HepG2 (cell line): ENCODE measurements around the gene GPC3. TPM values are rescaled to one million over a fixed set of nuclear protein-coding genes. Genes with fewer than 3 reads are reported as not detected.
A peak's percentile ranks its signal among the peaks of the same experiment; 100 is the strongest.

Experiments
- GABPA ChIP-seq, 2 experiments: IDR thresholded peaks; 2 replicates each; pipeline ENCODE4 v1.6.1; 2011 to 2016; ENCODE audit warnings: low read depth in 2 of 2, low read length in 1 of 2, missing biosample characterization in 1 of 2, missing genetic modification characterization in 1 of 2
- HCFC1 ChIP-seq: fragments of 150-350 bp; IDR thresholded peaks from 2 replicates; pipeline ENCODE4 v1.6.1; 2014; ENCODE audit warnings: low read depth, low read length
- MEIS2 ChIP-seq: sonication (generic); formaldehyde crosslinking; IDR thresholded peaks from 2 replicates; pipeline ENCODE4 v1.9.0; 2021; ENCODE audit warnings: mild to moderate bottlenecking, missing genetic modification reagents
- RBFOX2 ChIP-seq: fragments of 200-400 bp; formaldehyde crosslinking; IDR thresholded peaks from 2 replicates; pipeline ENCODE4 v1.6.1; 2017; ENCODE audit warnings: low read depth, mild to moderate bottlenecking, low read length
- RORA ChIP-seq: sonication (generic); formaldehyde crosslinking; IDR thresholded peaks from 2 replicates; pipeline ENCODE4 v1.5.0; 2020; ENCODE audit warnings: mild to moderate bottlenecking, missing genetic modification reagents, moderate library complexity
- SAP130 ChIP-seq: IDR thresholded peaks from 2 replicates; pipeline ENCODE4 v1.6.1; 2016; ENCODE audit warnings: low read depth
- SPEN ChIP-seq: sonication (generic); formaldehyde crosslinking; IDR thresholded peaks from 2 replicates; pipeline ENCODE4 v1.5.1; 2020; ENCODE audit warnings: low read depth, mild to moderate bottlenecking, missing genetic modification reagents
- ZBTB20 ChIP-seq: sonication (generic); formaldehyde crosslinking; IDR thresholded peaks from 2 replicates; pipeline ENCODE4 v1.8.1; 2023; ENCODE audit warnings: missing genetic modification reagents, low read depth, mild to moderate bottlenecking, borderline replicate concordance
- ZNF530 ChIP-seq: sonication (generic); formaldehyde crosslinking; IDR thresholded peaks from 2 replicates; pipeline ENCODE4 v1.5.0; 2020; ENCODE audit warnings: low read depth, mild to moderate bottlenecking, missing genetic modification reagents
- ZNF678 ChIP-seq: sonication (generic); formaldehyde crosslinking; IDR thresholded peaks from 2 replicates; pipeline ENCODE4 v1.4.0; 2020; ENCODE audit warnings: mild to moderate bottlenecking, missing genetic modification reagents
- polyA plus RNA-seq, 8 experiments: library from polyadenylated mRNA; depleted of rRNA in 3 of 8; stranded (reverse) in 7 of 8; unstranded in 1 of 8; fragments of >200 nt; fragmentation: Illumina TruSeq in 4 of 8; extraction: Trizol in 4 of 8; gene quantifications; 2 replicates each; pipeline versions ENCODE4 v1.2.1 to v1.2.3, GENCODE V29; 2011 to 2016; ENCODE audit warnings: low read depth in 4 of 8, missing spikeins in 1 of 8, mixed read lengths in 1 of 8; ENCODE audit not compliant: insufficient read depth in 1 of 8
- total RNA-seq, 5 experiments: library from RNA; depleted of rRNA; stranded (reverse); fragments of >200 nt; fragmentation: Illumina TruSeq; extraction: Trizol; gene quantifications; 2 replicates each; pipeline ENCODE4 v1.2.3, GENCODE V29; 2016; ENCODE audit warnings: low read depth in 1 of 5
- TF ChIP-seq, protein P1 (sequence below): sonication (generic); formaldehyde crosslinking; IDR thresholded peaks from 2 replicates; pipeline ENCODE4 v1.4.0; 2020; ENCODE audit warnings: missing genetic modification reagents
- TF ChIP-seq, protein P2 (sequence below), 2 experiments: fragments of 450-650 bp in 1 of 2; sonication (generic) in 1 of 2; formaldehyde crosslinking in 1 of 2; IDR thresholded peaks; 2 replicates each; pipeline versions ENCODE4 v1.6.1 to v1.8.0; 2016 to 2022; ENCODE audit warnings: antibody characterized with exemption in 1 of 2, mild to moderate bottlenecking in 1 of 2, missing genetic modification reagents in 1 of 2
- TF ChIP-seq, protein P3 (sequence below): sonication (generic); formaldehyde crosslinking; IDR thresholded peaks from 2 replicates; pipeline ENCODE4 v1.4.0; 2020; ENCODE audit warnings: missing genetic modification reagents, mild to moderate bottlenecking, borderline replicate concordance

Gene GPC3
- total and polyA plus RNA-seq, 2 of the 13 experiments (the other 11 are each of a cell fraction or from before 2014, with no cell fraction given), result 1,799 to 3,263 TPM

DNA sequence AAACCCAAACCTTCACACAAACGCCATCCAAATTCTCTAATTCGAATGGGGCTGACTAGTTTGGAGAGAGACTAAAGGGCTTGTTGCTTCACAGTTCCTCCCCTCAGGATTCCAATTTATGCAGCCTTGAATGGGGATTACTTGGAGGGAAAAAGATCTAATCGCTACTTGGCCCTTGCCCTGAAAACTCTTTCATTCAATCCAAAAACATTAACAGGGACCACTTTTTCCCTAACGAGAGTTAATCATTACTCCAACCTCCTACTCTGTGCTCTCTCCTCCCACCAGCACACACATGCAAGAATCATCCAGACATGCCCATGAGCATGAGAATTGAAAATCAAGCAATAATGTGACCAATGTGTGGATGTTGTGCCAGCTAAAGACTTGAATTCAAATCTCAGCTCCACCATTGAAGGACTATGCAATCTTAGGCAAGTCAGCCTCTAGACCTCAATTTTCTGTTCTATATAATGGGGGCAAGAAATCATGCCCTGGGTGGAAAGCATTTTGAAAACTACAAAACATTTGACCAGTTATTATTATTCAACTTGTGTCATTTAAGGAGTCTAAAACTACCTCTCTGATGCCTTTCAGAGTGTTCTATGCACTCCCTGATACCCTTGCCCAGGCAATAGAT lies 34.3 kb upstream of the GPC3 start (continued):
- TF ChIP-seq, protein P1, sequence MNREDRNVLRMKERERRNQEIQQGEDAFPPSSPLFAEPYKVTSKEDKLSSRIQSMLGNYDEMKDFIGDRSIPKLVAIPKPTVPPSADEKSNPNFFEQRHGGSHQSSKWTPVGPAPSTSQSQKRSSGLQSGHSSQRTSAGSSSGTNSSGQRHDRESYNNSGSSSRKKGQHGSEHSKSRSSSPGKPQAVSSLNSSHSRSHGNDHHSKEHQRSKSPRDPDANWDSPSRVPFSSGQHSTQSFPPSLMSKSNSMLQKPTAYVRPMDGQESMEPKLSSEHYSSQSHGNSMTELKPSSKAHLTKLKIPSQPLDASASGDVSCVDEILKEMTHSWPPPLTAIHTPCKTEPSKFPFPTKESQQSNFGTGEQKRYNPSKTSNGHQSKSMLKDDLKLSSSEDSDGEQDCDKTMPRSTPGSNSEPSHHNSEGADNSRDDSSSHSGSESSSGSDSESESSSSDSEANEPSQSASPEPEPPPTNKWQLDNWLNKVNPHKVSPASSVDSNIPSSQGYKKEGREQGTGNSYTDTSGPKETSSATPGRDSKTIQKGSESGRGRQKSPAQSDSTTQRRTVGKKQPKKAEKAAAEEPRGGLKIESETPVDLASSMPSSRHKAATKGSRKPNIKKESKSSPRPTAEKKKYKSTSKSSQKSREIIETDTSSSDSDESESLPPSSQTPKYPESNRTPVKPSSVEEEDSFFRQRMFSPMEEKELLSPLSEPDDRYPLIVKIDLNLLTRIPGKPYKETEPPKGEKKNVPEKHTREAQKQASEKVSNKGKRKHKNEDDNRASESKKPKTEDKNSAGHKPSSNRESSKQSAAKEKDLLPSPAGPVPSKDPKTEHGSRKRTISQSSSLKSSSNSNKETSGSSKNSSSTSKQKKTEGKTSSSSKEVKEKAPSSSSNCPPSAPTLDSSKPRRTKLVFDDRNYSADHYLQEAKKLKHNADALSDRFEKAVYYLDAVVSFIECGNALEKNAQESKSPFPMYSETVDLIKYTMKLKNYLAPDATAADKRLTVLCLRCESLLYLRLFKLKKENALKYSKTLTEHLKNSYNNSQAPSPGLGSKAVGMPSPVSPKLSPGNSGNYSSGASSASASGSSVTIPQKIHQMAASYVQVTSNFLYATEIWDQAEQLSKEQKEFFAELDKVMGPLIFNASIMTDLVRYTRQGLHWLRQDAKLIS (CRISPR knock-in tag), result no peak
- TF ChIP-seq, protein P2, sequence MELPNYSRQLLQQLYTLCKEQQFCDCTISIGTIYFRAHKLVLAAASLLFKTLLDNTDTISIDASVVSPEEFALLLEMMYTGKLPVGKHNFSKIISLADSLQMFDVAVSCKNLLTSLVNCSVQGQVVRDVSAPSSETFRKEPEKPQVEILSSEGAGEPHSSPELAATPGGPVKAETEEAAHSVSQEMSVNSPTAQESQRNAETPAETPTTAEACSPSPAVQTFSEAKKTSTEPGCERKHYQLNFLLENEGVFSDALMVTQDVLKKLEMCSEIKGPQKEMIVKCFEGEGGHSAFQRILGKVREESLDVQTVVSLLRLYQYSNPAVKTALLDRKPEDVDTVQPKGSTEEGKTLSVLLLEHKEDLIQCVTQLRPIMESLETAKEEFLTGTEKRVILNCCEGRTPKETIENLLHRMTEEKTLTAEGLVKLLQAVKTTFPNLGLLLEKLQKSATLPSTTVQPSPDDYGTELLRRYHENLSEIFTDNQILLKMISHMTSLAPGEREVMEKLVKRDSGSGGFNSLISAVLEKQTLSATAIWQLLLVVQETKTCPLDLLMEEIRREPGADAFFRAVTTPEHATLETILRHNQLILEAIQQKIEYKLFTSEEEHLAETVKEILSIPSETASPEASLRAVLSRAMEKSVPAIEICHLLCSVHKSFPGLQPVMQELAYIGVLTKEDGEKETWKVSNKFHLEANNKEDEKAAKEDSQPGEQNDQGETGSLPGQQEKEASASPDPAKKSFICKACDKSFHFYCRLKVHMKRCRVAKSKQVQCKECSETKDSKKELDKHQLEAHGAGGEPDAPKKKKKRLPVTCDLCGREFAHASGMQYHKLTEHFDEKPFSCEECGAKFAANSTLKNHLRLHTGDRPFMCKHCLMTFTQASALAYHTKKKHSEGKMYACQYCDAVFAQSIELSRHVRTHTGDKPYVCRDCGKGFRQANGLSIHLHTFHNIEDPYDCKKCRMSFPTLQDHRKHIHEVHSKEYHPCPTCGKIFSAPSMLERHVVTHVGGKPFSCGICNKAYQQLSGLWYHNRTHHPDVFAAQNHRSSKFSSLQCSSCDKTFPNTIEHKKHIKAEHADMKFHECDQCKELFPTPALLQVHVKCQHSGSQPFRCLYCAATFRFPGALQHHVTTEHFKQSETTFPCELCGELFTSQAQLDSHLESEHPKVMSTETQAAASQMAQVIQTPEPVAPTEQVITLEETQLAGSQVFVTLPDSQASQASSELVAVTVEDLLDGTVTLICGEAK (IDR thresholded peaks at IDR 0.05), result no peak
- TF ChIP-seq, protein P2 (CRISPR knock-in tag; IDR thresholded peaks at IDR 0.05), result no peak
- TF ChIP-seq ZBTB20 (CRISPR knock-in tag) (no peak), SAP130 (CRISPR knock-in tag) (peak; percentile 20; the same call in 1 of the 2 replicates), GABPA (IDR thresholded peaks at IDR 0.05; ENCODE audit: low read depth, low read length) (no peak), GABPA (CRISPR knock-in tag; IDR thresholded peaks at IDR 0.05; ENCODE audit: low read depth) (no peak), ZNF678 (CRISPR knock-in tag) (no peak), RORA (CRISPR knock-in tag) (no peak), ZNF530 (no peak), RBFOX2 (no peak), HCFC1 (no peak), SPEN (peak; percentile 42; the same call in 1 of the 2 replicates), MEIS2 (CRISPR knock-in tag) (no peak)
- TF ChIP-seq, protein P3, sequence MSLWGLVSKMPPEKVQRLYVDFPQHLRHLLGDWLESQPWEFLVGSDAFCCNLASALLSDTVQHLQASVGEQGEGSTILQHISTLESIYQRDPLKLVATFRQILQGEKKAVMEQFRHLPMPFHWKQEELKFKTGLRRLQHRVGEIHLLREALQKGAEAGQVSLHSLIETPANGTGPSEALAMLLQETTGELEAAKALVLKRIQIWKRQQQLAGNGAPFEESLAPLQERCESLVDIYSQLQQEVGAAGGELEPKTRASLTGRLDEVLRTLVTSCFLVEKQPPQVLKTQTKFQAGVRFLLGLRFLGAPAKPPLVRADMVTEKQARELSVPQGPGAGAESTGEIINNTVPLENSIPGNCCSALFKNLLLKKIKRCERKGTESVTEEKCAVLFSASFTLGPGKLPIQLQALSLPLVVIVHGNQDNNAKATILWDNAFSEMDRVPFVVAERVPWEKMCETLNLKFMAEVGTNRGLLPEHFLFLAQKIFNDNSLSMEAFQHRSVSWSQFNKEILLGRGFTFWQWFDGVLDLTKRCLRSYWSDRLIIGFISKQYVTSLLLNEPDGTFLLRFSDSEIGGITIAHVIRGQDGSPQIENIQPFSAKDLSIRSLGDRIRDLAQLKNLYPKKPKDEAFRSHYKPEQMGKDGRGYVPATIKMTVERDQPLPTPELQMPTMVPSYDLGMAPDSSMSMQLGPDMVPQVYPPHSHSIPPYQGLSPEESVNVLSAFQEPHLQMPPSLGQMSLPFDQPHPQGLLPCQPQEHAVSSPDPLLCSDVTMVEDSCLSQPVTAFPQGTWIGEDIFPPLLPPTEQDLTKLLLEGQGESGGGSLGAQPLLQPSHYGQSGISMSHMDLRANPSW (CRISPR knock-in tag), result no peak
